Amniotic stem cell (primary cell): ENCODE measurements around the gene DYSF.

Source experiments
- DNase-seq: peaks from one replicate; lab custom pipeline; 2025; lab: John Stamatoyannopoulos, UW

Gene DYSF

GRCh38 chr2:71456617-71457016 lies 3.3 kb downstream of the DYSF start:
- no peak for DNase-seq

DNA sequence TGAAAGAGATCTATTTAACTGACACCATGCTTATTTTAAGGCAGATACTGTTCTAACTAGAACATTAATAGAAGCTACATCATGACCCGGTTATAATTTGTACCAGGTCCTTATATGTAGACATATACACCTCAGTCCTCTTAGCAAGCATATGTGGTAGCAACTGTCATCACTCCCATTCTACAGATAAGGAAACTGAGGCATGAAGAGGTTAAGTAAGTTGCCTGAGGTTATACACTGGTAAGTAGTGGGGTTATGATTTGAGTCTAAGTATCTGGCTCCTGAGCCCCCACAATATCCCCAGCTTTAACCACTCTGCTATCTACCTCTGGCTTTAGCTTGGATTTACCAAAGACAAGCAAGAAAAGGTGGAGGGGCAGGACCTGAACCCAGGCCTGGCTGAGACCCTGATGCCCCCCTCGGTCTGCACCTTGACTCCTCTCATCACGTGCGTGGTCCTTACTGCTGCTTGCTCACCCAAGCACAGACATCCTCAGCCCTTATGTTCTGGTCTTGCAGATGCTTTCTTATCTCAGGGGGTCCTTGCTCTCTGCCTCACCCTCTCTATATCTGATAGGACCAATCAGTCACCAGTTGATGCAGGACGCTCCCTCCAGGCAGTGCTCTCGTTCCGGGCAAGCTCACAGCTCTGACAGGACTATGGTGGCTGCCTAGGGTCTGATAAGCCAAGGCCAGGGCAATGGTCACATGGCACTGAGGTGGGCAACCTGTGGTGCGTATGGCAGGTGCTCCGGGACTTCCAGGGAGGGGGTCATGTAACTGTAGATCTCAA lies 4.0 kb downstream of the DYSF start:
- no peak for DNase-seq

GRCh38 chr2:71457923-71458322 lies 4.6 kb downstream of the DYSF start:
- no peak for DNase-seq

DNA sequence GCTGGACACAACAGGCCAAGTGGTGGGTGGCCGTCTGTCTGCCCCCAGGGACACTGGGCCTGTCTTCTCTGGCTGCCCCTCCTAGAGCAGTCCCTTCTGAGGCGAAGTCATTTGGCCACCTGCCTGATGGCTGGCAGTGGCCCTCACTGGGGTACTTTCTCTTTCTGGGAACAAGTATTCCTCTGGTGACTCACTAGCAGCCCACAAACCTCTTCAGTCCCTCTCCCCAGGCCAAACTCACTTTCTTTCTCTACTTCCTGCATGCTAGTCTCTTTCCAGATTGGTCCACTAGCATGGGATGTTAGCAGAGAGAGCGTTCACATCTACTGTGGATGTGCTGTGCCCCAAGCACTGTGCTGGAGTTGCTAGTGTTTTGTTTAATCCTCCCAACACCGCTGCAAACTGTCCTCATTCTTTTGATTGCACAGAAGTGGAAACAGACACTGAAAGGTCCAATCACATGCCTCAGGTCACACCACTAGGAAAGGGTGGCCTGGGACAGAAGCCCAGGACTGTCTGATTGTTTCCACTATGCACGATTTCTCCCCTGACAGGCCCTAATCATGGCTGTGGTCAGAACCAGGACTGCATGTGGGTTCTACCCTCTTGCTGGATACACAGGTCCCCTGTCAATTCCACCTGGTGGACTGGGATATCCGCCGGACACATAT lies 5.2 kb downstream of the DYSF start:
- DNase-seq: peak; percentile 10

- no peak for DNase-seq
These were observed 5.7 kb downstream of the DYSF start for GRCh38 chr2:71459084-71459431.

GRCh38 chr2:71460056-71460455 lies 6.7 kb downstream of the DYSF start:
- DNase-seq: no peak

DNA sequence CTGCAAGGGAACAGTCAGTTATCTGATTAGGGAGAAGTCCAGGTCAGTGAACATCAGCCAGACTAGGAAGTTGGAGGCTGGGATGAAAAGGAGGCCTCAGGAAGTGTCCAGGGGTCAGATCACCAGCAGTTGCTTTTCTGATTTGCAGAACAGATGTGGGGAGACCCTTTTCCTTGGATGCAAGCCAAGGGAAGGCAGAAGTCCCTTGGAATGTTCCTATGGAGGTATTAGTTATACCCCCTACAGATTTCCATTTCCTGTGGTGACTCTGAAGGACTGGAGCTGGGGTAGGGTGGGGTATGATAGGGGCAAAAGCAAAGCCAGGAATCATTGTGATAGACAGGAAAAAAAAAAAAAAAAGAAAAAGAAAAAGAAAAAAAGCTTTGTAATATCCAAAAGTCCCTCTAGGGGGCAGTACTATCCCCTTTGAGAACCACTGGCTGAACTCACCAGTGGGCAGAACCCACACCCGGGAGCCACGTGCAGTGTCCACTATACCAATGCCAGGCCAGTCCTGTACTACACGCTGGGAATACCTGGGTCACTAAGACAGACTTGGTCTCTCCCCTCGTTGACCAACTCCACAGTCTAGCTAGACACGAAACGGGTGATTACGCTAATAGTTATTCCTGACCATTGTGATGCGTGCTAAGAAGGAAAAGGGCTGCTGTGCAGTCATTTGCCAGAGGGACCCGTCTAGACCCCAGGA lies 7.4 kb downstream of the DYSF start:
- DNase-seq: peak; percentile 10

GRCh38 chr2:71461304-71461671 lies 7.9 kb downstream of the DYSF start:
- DNase-seq: no peak

- DNase-seq: no peak
These were observed 8.8 kb downstream of the DYSF start for GRCh38 chr2:71462056-71462605.

DNA sequence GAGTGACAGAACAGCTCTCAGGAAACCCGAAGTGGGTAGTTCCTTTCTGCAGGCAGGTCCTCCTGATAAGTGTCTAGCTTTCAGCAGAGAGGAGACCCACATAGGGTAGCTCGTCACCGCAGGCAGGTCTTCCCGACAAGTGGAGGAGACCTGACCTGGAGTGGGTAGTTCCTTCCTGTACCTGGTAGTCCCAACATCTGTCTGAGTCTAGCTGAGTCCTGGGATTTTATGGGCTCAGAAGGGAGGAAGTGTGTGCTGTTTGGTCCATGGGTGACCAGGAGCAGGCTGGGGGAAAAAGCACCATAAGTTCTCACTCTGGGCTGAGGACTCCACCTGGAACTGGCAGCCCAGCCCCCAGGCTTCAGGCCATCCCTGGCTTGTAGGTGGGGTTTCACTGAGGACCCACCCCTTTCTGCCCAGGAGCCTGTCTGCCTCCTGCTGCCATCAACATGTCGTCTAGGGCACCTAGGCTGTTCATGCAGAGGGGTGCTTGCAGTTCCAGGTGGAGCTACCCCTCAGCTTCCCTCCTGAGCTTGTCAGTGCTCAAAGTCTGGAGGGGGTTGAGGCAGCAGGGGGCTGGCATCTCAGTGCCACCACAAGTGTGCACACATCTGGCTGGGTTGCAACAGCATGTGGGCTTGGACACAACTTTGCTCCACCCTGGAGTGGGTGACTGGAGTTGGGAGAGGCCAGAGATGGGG lies 9.4 kb downstream of the DYSF start:
- no peak for DNase-seq

DNA sequence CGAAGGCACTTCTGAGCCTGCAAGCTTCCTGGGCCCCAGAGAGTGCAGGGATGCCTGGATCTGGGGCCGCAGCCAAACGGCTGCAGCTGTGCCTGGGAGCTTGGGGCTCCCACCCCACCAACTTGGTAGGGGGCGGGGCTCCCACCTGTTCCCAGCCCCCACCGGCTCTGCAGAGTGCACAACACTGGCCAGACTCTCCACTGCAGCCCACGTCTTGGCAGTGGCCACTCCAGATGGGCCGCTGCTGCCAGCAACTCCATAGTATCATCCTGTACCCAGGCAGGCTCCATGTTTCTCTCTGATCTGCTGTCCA lies 9.9 kb downstream of the DYSF start:
- no peak for DNase-seq

DNA sequence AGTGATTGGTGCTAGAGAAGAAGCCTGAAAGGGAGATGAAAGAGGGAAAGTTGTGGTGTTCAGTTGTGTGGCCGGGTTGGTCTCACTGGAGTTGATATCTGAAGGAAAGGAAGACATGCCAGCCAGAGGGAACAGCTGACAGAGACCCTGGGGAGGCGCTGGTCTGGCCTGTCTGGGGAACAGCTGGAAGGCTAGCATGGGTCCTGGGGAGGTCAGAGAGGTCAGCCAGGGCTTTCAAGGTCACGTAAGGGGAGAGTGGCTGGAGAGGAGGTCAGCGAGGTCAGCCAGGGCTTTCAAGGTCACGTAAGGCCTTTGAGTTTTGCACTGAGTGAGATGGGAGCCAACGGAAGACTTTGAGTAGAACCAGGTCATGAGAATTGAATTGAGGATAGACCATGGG lies 11.0 kb downstream of the DYSF start:
- DNase-seq: no peak

DNA sequence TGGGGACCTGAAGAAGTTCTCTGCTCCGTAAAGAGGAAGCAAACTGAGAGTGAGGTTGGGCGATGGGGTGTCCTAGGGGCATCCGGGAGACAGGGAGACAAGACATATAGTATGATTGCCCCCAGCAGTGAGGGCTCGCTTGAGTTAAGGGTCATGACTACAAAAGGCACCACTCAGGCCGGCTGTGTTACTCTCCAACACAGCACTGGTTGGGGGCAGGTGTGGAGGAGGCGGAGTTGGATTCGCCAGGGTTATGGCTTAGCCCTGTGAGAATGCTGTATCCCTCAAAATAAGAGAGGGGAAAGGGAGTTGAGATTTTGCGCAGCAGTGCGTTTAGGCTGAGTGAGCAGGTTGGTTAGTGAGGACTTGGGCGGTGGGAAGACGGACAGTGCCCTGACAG lies 12.0 kb downstream of the DYSF start:
- DNase-seq: no peak

- no peak for DNase-seq
These were observed 12.6 kb downstream of the DYSF start for GRCh38 chr2:71465961-71466300.

- DNase-seq: no peak
These were observed 13.2 kb downstream of the DYSF start for GRCh38 chr2:71466301-71467179.

GRCh38 chr2:71467180-71467815 lies 13.9 kb downstream of the DYSF start:
- DNase-seq: no peak

GRCh38 chr2:71468279-71469015 lies 15.1 kb downstream of the DYSF start:
- no peak for DNase-seq

GRCh38 chr2:71469403-71470398 lies 16.3 kb downstream of the DYSF start:
- DNase-seq: no peak

GRCh38 chr2:71471276-71471675 lies 17.9 kb downstream of the DYSF start:
- no peak for DNase-seq
